ENCODE data around the gene CAMK1D. TPM values are rescaled to one million over a fixed set of nuclear protein-coding genes. Genes with fewer than 3 reads are reported as not detected.

The CAMK1D gene
- total RNA-seq, 1 donor from 2014 or later, result 36.3 TPM

DNA sequence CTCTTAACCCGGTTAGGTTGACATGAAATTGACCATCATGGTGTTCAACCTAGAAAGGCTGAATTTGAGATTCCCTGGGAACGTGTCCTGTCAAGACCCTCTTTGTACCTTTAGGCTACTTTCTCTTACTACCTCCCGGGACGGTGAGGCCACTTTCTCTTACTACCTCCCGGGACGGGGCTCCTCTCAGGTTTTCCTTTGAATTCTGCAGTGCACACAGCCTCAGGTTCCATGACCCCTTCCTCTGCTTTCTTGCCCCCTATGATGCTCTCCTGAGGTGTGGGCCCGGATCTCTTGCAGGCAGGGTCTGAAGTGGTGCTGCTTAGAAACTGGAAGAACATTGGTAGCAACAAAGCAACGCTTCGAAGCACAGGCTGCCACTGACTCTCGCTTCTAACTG is 155.3 kb downstream of the CAMK1D start:
- H3K9me3 Mint-ChIP-seq (ENCODE audit: low read depth), result no peaks in the 10 kb centered on the region
- H3K36me3 Mint-ChIP-seq (ENCODE audit: low read depth), result peaks cover 1% of the 10 kb centered on the region
- H3K27me3 Mint-ChIP-seq (ENCODE audit: low read depth), result no peaks in the 10 kb centered on the region
- DNase-seq (ENCODE audit: low spot score), result no peak
- H3K4me1 Mint-ChIP-seq (ENCODE audit: low read depth), result peaks cover 22% of the 10 kb centered on the region
- H3K4me3 Mint-ChIP-seq (ENCODE audit: unreplicated experiment), result no peak overlapping the region
- TF ChIP-seq, protein P1, sequence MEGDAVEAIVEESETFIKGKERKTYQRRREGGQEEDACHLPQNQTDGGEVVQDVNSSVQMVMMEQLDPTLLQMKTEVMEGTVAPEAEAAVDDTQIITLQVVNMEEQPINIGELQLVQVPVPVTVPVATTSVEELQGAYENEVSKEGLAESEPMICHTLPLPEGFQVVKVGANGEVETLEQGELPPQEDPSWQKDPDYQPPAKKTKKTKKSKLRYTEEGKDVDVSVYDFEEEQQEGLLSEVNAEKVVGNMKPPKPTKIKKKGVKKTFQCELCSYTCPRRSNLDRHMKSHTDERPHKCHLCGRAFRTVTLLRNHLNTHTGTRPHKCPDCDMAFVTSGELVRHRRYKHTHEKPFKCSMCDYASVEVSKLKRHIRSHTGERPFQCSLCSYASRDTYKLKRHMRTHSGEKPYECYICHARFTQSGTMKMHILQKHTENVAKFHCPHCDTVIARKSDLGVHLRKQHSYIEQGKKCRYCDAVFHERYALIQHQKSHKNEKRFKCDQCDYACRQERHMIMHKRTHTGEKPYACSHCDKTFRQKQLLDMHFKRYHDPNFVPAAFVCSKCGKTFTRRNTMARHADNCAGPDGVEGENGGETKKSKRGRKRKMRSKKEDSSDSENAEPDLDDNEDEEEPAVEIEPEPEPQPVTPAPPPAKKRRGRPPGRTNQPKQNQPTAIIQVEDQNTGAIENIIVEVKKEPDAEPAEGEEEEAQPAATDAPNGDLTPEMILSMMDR (IDR thresholded peaks at IDR 0.05), result no peak
- no peak overlapping the region for H3K27ac Mint-ChIP-seq (ENCODE audit: unreplicated experiment)

DNA sequence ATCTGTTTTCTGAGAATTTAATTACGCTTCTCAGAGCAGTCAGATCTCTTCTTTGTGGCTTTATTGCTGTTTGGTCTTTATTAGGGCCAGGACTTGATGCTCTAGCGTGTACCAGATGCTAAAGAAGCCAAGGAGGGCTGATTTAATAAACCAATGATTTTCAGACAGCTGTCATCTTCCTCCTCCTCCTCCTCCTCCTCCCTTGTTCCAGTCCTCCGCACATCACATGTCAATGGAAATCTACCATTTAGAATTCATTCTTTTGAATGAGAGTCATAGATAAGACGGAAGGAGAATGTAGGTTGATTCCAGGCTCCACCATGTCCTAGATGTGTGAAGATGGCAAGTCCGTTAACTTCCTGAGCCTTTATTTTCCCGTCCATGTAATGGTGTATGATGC is 156.3 kb downstream of the CAMK1D start:
- H3K4me1 Mint-ChIP-seq (ENCODE audit: low read depth), result peaks cover 26% of the 10 kb centered on the region
- H3K27me3 Mint-ChIP-seq (ENCODE audit: low read depth), result no peaks in the 10 kb centered on the region
- peaks cover 1% of the 10 kb centered on the region for H3K36me3 Mint-ChIP-seq (ENCODE audit: low read depth)
- no peaks in the 10 kb centered on the region for H3K9me3 Mint-ChIP-seq (ENCODE audit: low read depth)
- no peak overlapping the region for H3K27ac Mint-ChIP-seq (ENCODE audit: unreplicated experiment)
- DNase-seq (ENCODE audit: low spot score), result no peak
- H3K4me3 Mint-ChIP-seq (ENCODE audit: unreplicated experiment), result no peak overlapping the region
- TF ChIP-seq, protein P1 (IDR thresholded peaks at IDR 0.05), result no peak

GRCh38 chr10:12507165-12507850 is 158.0 kb downstream of the CAMK1D start:
- no peaks in the 10 kb centered on the region for H3K27me3 Mint-ChIP-seq (ENCODE audit: low read depth)
- TF ChIP-seq, protein P1 (IDR thresholded peaks at IDR 0.05), result no peak
- no peaks in the 10 kb centered on the region for H3K9me3 Mint-ChIP-seq (ENCODE audit: low read depth)
- no peak overlapping the region for H3K27ac Mint-ChIP-seq (ENCODE audit: unreplicated experiment)
- no peak for DNase-seq (ENCODE audit: low spot score)
- peaks cover 23% of the 10 kb centered on the region for H3K4me1 Mint-ChIP-seq (ENCODE audit: low read depth)
- no peak overlapping the region for H3K4me3 Mint-ChIP-seq (ENCODE audit: unreplicated experiment)
- peaks cover 1% of the 10 kb centered on the region for H3K36me3 Mint-ChIP-seq (ENCODE audit: low read depth)

DNA sequence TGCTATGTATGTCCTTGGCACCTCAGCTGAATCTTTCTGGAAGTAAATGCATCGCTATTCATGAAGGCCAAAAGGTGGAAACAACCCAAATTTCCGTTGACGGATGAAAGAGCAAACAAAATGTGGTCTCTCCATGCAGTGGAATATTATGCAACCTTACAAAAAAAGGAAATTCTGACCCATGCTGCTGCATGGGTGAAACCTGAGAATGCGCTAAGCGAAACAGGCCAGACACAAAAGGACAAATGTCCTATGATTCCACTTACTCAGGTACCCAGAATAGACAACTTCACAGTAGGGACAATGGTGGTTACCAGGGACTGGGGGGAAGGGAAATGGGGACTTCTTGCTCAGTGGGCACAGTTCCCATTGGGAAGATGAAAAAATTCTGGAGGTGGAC is 158.8 kb downstream of the CAMK1D start:
- Mint-ChIP-seq H3K27me3 (ENCODE audit: low read depth) (no peaks in the 10 kb centered on the region), H3K36me3 (ENCODE audit: low read depth) (peaks cover 1% of the 10 kb centered on the region), H3K9me3 (ENCODE audit: low read depth) (no peaks in the 10 kb centered on the region), H3K4me1 (ENCODE audit: low read depth) (peaks cover 20% of the 10 kb centered on the region), H3K4me3 (ENCODE audit: unreplicated experiment) (no peak overlapping the region), H3K27ac (ENCODE audit: unreplicated experiment) (no peak overlapping the region)
- DNase-seq (ENCODE audit: low spot score), result no peak
- TF ChIP-seq, protein P1 (IDR thresholded peaks at IDR 0.05), result no peak

- Mint-ChIP-seq H3K9me3 (ENCODE audit: low read depth) (no peaks in the 10 kb centered on the region), H3K27ac (ENCODE audit: unreplicated experiment) (no peak overlapping the region), H3K36me3 (ENCODE audit: low read depth) (peaks cover 1% of the 10 kb centered on the region), H3K4me3 (ENCODE audit: unreplicated experiment) (no peak overlapping the region), H3K4me1 (ENCODE audit: low read depth) (peaks cover 19% of the 10 kb centered on the region), H3K27me3 (ENCODE audit: low read depth) (no peaks in the 10 kb centered on the region)
- TF ChIP-seq, protein P1 (IDR thresholded peaks at IDR 0.05), result no peak
- DNase-seq (ENCODE audit: low spot score), result no peak
Measured at GRCh38 chr10:12509016-12509793, 159.9 kb downstream of the CAMK1D start.
